Measurements from ENCODE around the gene CLEC16A. TPM values are rescaled to one million over a fixed set of nuclear protein-coding genes. Genes with fewer than 3 reads are reported as not detected.
A peak's percentile ranks its signal among the peaks of the same experiment; 100 is the strongest.

Gene CLEC16A
- total RNA-seq, 2 donors from 2014 or later, result 31.1 to 32.0 TPM

DNA sequence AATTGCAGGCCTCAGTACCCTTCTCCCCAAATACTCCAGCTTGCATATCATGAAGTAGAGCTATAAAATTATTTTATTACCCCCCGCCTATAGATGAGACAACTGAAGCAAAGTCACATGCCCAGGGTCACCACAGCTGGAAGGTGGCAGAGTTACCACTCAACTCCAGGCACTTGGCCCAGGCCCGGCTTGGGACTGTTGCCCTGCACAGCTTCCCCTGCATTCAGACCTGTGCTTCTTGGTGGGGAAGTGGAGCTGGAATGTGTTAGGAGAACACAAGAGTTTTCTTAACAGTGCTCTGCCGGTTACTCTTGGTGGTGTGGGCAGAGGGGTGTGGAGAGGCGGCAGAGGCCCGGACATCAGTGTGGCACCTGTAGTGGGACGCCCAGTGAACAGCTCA is 162.4 kb downstream of the CLEC16A start:
- no peaks in the 10 kb centered on the region for H3K27me3 Mint-ChIP-seq
- H3K4me1 Mint-ChIP-seq, result peaks cover 21% of the 10 kb centered on the region
- DNase-seq (no peak), ATAC-seq (no peak)
- no peaks in the 10 kb centered on the region for H3K36me3 Mint-ChIP-seq (ENCODE audit: low read depth)
- H3K27ac Mint-ChIP-seq, result no peak overlapping the region
- H3K4me3 Mint-ChIP-seq, result no peak overlapping the region
- no peaks in the 10 kb centered on the region for H3K9me3 ChIP-seq (ENCODE audit: control insufficient read depth, low read length, poor library complexity, severe bottlenecking)

- H3K27ac Mint-ChIP-seq, result no peak overlapping the region
- H3K27me3 Mint-ChIP-seq, result no peaks in the 10 kb centered on the region
- no peaks in the 10 kb centered on the region for H3K36me3 Mint-ChIP-seq (ENCODE audit: low read depth)
- no peaks in the 10 kb centered on the region for H3K9me3 ChIP-seq (ENCODE audit: control insufficient read depth, low read length, poor library complexity, severe bottlenecking)
- ATAC-seq, result no peak
- no peak overlapping the region for H3K4me3 Mint-ChIP-seq
- peaks cover 20% of the 10 kb centered on the region for H3K4me1 Mint-ChIP-seq
- DNase-seq, result no peak
These were observed 163.6 kb downstream of the CLEC16A start for GRCh38 chr16:11107780-11108465.

GRCh38 chr16:11108466-11108805 is 164.1 kb downstream of the CLEC16A start:
- H3K4me1 Mint-ChIP-seq, result peaks cover 22% of the 10 kb centered on the region

DNA sequence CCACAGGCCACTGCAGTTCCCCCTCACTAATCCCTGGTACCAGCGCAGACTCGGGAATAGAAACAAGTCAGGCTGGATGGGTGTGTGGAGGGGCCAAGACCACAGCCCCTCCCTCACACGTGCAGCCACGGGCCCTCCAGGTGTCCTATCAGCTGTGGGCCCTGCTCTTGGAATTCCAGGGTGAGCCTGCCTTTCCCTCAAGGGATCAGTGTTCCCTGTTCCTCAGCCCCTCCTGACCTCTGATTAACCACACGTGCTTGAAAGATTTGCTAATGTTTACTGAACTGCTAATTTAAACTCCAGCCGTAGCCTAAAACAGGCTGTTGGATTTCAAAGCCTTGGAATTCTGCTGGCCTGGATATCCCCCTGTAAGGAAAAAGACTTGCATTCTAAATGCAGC is 165.2 kb downstream of the CLEC16A start:
- Mint-ChIP-seq H3K4me1 (peaks cover 25% of the 10 kb centered on the region), H3K27me3 (no peaks in the 10 kb centered on the region), H3K27ac (no peak overlapping the region), H3K4me3 (no peak overlapping the region), H3K36me3 (ENCODE audit: low read depth) (no peaks in the 10 kb centered on the region)
- no peak for ATAC-seq
- DNase-seq, result no peak
- no peaks in the 10 kb centered on the region for H3K9me3 ChIP-seq (ENCODE audit: control insufficient read depth, low read length, poor library complexity, severe bottlenecking)

More at GRCh38 chr16:11108466-11108805, 164.1 kb downstream of the CLEC16A start:
- no peaks in the 10 kb centered on the region for H3K27me3 Mint-ChIP-seq
- no peaks in the 10 kb centered on the region for H3K36me3 Mint-ChIP-seq (ENCODE audit: low read depth)
- H3K9me3 ChIP-seq (ENCODE audit: control insufficient read depth, low read length, poor library complexity, severe bottlenecking), result no peaks in the 10 kb centered on the region
- ATAC-seq (no peak), DNase-seq (no peak)
- H3K27ac Mint-ChIP-seq, result no peak overlapping the region
- H3K4me3 Mint-ChIP-seq, result no peak overlapping the region

- no peaks in the 10 kb centered on the region for H3K27me3 Mint-ChIP-seq
- H3K4me3 Mint-ChIP-seq, result no peak overlapping the region
- no peak for ATAC-seq
- no peaks in the 10 kb centered on the region for H3K9me3 ChIP-seq (ENCODE audit: control insufficient read depth, low read length, poor library complexity, severe bottlenecking)
- H3K36me3 Mint-ChIP-seq (ENCODE audit: low read depth), result no peaks in the 10 kb centered on the region
- no peak for DNase-seq
- H3K4me1 Mint-ChIP-seq, result peaks cover 18% of the 10 kb centered on the region
- no peak overlapping the region for H3K27ac Mint-ChIP-seq
These were observed 166.8 kb downstream of the CLEC16A start for GRCh38 chr16:11111150-11111549.

- DNase-seq, result no peak
- Mint-ChIP-seq H3K27ac (no peak overlapping the region), H3K4me1 (peaks cover 20% of the 10 kb centered on the region)
These were observed 167.7 kb downstream of the CLEC16A start for GRCh38 chr16:11111856-11112634.

GRCh38 chr16:11112723-11113348 is 168.5 kb downstream of the CLEC16A start:
- no peaks in the 10 kb centered on the region for H3K9me3 ChIP-seq (ENCODE audit: control insufficient read depth, low read length, poor library complexity, severe bottlenecking)
- DNase-seq (no peak), ATAC-seq (no peak)
- H3K27ac Mint-ChIP-seq, result no peak overlapping the region
- peaks cover 20% of the 10 kb centered on the region for H3K4me1 Mint-ChIP-seq
- H3K36me3 Mint-ChIP-seq (ENCODE audit: low read depth), result no peaks in the 10 kb centered on the region
- H3K4me3 Mint-ChIP-seq, result no peak overlapping the region
- no peaks in the 10 kb centered on the region for H3K27me3 Mint-ChIP-seq

More at GRCh38 chr16:11111856-11112634, 167.7 kb downstream of the CLEC16A start:
- Mint-ChIP-seq H3K36me3 (ENCODE audit: low read depth) (no peaks in the 10 kb centered on the region), H3K27me3 (no peaks in the 10 kb centered on the region), H3K4me3 (peak overlapping the region; percentile 5)
- no peak for ATAC-seq
- no peaks in the 10 kb centered on the region for H3K9me3 ChIP-seq (ENCODE audit: control insufficient read depth, low read length, poor library complexity, severe bottlenecking)

- Mint-ChIP-seq H3K27me3 (no peaks in the 10 kb centered on the region), H3K4me3 (peak overlapping the region; percentile 86), H3K4me1 (peaks cover 23% of the 10 kb centered on the region), H3K36me3 (ENCODE audit: low read depth) (peaks cover 2% of the 10 kb centered on the region), H3K27ac (peak overlapping the region; percentile 94)
- no peaks in the 10 kb centered on the region for H3K9me3 ChIP-seq (ENCODE audit: control insufficient read depth, low read length, poor library complexity, severe bottlenecking)
- ATAC-seq (peak; percentile 66), DNase-seq (no peak)
These were observed 170.2 kb downstream of the CLEC16A start for GRCh38 chr16:11114366-11115164.

- Mint-ChIP-seq H3K27me3 (no peaks in the 10 kb centered on the region), H3K4me1 (peaks cover 28% of the 10 kb centered on the region), H3K4me3 (no peak overlapping the region), H3K36me3 (ENCODE audit: low read depth) (peaks cover 6% of the 10 kb centered on the region), H3K27ac (peak overlapping the region; percentile 41)
- ATAC-seq, result no peak
- no peaks in the 10 kb centered on the region for H3K9me3 ChIP-seq (ENCODE audit: control insufficient read depth, low read length, poor library complexity, severe bottlenecking)
- no peak for DNase-seq
These were observed 173.3 kb downstream of the CLEC16A start for GRCh38 chr16:11117576-11118211.

DNA sequence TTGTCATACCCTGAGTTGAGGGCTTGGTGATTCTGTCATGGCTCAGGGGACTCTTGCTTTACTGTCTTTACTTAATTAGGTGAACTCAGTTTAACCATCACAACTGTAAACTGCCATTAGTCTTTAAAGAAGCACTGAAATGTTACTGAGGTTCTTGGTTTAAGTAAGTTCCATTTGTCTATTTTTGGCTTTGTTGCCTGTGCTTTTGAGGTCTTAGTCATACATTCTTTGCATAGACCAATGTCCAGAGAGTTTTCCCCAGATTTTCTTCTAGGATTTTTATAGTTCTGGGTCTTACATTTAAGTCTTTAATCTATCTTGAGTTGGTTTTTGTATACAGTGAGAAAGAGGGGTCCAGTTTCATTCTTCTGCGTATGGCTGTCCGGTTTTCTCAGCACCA is 174.1 kb downstream of the CLEC16A start:
- H3K4me1 Mint-ChIP-seq, result peaks cover 26% of the 10 kb centered on the region

DNA sequence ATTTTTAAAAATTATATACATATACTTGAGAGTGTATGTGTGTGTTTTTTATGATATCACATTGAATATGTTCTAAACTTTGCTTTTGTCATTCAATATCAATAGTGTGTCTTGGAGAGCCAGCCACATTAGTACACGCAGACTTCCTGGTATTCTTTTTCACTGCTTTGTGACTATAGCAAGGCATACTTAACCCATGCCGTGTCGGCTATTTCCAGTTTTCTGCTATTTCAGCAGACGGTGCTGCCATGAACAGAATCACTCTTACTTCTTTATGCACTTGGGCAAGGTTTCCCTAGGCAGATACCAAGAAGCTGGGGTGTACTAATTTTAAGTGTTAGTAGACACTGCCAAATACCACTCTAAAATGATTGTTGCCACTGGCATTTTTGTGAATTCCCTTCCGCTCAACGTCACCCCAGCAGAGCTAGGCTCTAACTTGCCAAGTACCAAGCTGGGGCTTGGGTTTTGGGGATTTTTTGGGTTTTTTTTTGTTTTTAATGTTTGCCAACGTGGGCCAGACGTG is 176.8 kb downstream of the CLEC16A start:
- Mint-ChIP-seq H3K27me3 (no peaks in the 10 kb centered on the region), H3K27ac (no peak overlapping the region), H3K4me3 (no peak overlapping the region), H3K4me1 (peaks cover 15% of the 10 kb centered on the region), H3K36me3 (ENCODE audit: low read depth) (peaks cover 13% of the 10 kb centered on the region)
- H3K9me3 ChIP-seq (ENCODE audit: control insufficient read depth, low read length, poor library complexity, severe bottlenecking), result no peaks in the 10 kb centered on the region
- DNase-seq, result no peak
- ATAC-seq, result no peak

More for the DNA sequence above, 174.1 kb downstream of the CLEC16A start:
- peak overlapping the region; percentile 41 for H3K27ac Mint-ChIP-seq
- peaks cover 7% of the 10 kb centered on the region for H3K36me3 Mint-ChIP-seq (ENCODE audit: low read depth)
- H3K9me3 ChIP-seq (ENCODE audit: control insufficient read depth, low read length, poor library complexity, severe bottlenecking), result no peaks in the 10 kb centered on the region
- no peak overlapping the region for H3K4me3 Mint-ChIP-seq
- H3K27me3 Mint-ChIP-seq, result no peaks in the 10 kb centered on the region
- DNase-seq, result no peak
- ATAC-seq, result no peak

GRCh38 chr16:11121914-11122692 is 177.7 kb downstream of the CLEC16A start:
- Mint-ChIP-seq H3K36me3 (ENCODE audit: low read depth) (peaks cover 16% of the 10 kb centered on the region), H3K4me3 (no peak overlapping the region), H3K27ac (peak overlapping the region; percentile 21), H3K27me3 (no peaks in the 10 kb centered on the region), H3K4me1 (peaks cover 18% of the 10 kb centered on the region)
- no peak for ATAC-seq
- H3K9me3 ChIP-seq (ENCODE audit: control insufficient read depth, low read length, poor library complexity, severe bottlenecking), result no peaks in the 10 kb centered on the region
- no peak for DNase-seq

All from T-helper 17 cell (primary cell).